Epithelial cell of proximal tubule (primary cell): ENCODE results near the gene USP37. TPM values are rescaled to one million over a fixed set of nuclear protein-coding genes. Genes with fewer than 3 reads are reported as not detected.

Source experiments
- DNase-seq: peaks from one replicate; pipeline ENCODE4 v3.0.0-alpha.2; 2011; ENCODE audit warnings: low read depth
- H3K4me3 ChIP-seq: 2 replicates; pipeline ENCODE4 v1.5.1; 2011; ENCODE audit warnings: low read depth, mild to moderate bottlenecking, low read length
- CTCF ChIP-seq: conservative IDR thresholded peaks from 2 replicates; pipeline ENCODE4 v1.5.1; 2012; ENCODE audit warnings: low read depth, mild to moderate bottlenecking, low read length
- total RNA-seq: library from RNA; depleted of rRNA; stranded (reverse); fragments of >200 nt; gene quantifications from 2 replicates; pipeline ENCODE4 v1.2.3, GENCODE V29; 2015

The USP37 gene
- total RNA-seq, 1 donor from 2014 or later, result 14.9 TPM

GRCh38 chr2:218446547-218446946 is 121.6 kb downstream of the USP37 start:
- no peak for DNase-seq

DNA sequence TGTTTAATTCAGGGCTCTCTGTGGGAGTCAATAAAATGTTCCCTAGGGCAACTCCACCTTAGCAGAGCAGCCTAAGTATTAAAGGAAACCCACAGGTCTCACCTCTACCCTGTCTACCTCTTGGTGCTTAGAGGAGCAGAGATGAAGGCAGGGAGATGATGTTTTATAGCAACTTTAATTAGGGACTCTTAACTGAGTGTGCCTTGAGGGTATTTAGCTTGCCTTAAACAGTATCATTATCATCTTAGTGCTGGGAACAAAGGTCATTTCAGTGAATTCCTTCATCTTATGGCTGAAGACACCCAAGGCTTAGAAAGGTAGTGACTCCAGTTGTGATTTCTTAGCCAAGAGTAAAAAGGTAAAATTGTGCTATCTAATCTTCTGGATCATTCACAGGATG is 122.5 kb downstream of the USP37 start:
- DNase-seq, result no peak
- TF ChIP-seq CTCF, result no peak
- H3K4me3 ChIP-seq, result no peak overlapping the region

More at GRCh38 chr2:218446547-218446946, 121.6 kb downstream of the USP37 start:
- no peak overlapping the region for H3K4me3 ChIP-seq
- TF ChIP-seq CTCF, result no peak

GRCh38 chr2:218444692-218445357 is 123.3 kb downstream of the USP37 start:
- H3K4me3 ChIP-seq, result no peak overlapping the region
- TF ChIP-seq CTCF, result no peak
- DNase-seq, result no peak

- no peak overlapping the region for H3K4me3 ChIP-seq
- no peak for TF ChIP-seq CTCF
- DNase-seq, result no peak
Observed at GRCh38 chr2:218438596-218438995, 129.6 kb downstream of the USP37 start.

- TF ChIP-seq CTCF, result no peak
- H3K4me3 ChIP-seq, result no peak overlapping the region
- no peak for DNase-seq
Observed at GRCh38 chr2:218437969-218438368, 130.2 kb downstream of the USP37 start.

DNA sequence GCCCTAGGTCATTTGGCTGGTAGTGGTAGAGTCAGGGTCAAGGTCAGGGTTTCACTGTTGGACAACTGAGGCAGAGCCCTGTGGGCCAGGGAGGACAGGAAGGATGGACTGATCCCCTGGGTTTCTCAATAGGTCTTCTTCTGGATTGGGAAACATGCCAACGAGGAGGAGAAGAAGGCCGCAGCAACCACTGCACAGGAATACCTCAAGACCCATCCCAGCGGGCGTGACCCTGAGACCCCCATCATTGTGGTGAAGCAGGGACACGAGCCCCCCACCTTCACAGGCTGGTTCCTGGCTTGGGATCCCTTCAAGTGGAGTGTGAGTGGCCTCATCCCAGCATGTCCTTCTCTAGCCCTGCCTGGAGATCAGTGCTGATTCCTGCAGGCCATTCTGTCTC is 131.2 kb downstream of the USP37 start:
- no peak for TF ChIP-seq CTCF
- no peak overlapping the region for H3K4me3 ChIP-seq

More for the DNA sequence above, 131.2 kb downstream of the USP37 start:
- DNase-seq, result no peak
